Suprapubic skin (tissue), 3 donors: ENCODE measurements around the gene ATP9B.

Experiments
- CTCF ChIP-seq, 2 donors: fragments of 200-600 bp in 1 of 2; fragments of 450-650 bp in 1 of 2; sonication (generic) in 1 of 2; IDR thresholded peaks; one replicate each; pipeline ENCODE4 v1.5.1; 2016 to 2019; ENCODE audit warnings: antibody characterized with exemption in 2 of 2, mild to moderate bottlenecking in 1 of 2, moderate library complexity in 1 of 2
- EP300 ChIP-seq: sonication (generic); formaldehyde crosslinking; IDR thresholded peaks from one replicate; pipeline ENCODE4 v1.6.1; 2017; ENCODE audit warnings: antibody characterized with exemption
- POLR2A ChIP-seq, 2 donors: fragments of 450-650 bp; IDR thresholded peaks; one replicate each; pipeline ENCODE4 v1.6.1; 2017; ENCODE audit warnings: antibody characterized with exemption in 2 of 2, mild to moderate bottlenecking in 2 of 2, moderate library complexity in 2 of 2

- TF ChIP-seq CTCF (IDR thresholded peaks at IDR 0.05) (no peak), POLR2A (IDR thresholded peaks at IDR 0.05) (no peak), EP300 (no peak)
Observed at GRCh38 chr18:79386547-79386946, 317.4 kb downstream of the ATP9B start.
